GM12878 (cell line): ENCODE results near the gene TRIB2. TPM values are rescaled to one million over a fixed set of nuclear protein-coding genes. Genes with fewer than 3 reads are reported as not detected.

Source experiments
- ATAC-seq: fragments of 200-7000 bp; cut with Tn5 transposase; 3 replicates; pipeline ENCODE4 v1.9.1; 2020; ENCODE audit warnings: mild to moderate bottlenecking, moderate library complexity
- BruUV-seq: library from RNA; stranded (reverse); fragments of 400-500 nt; replicated peaks from 2 replicates; lab custom pipeline; 2021; lab: Mats Ljungman, UMichigan
- CTCF ChIA-PET: fragments of 300-600 bp; sonication (Branson Sonifier 250); formaldehyde crosslinking; extraction: SDS; loops from one replicate; lab custom pipeline; 2021; ENCODE audit warnings: inconsistent platforms; lab: Yijun Ruan, JAX
- POLR2A ChIA-PET: fragments of 350-600 bp; formaldehyde crosslinking; extraction: SDS; loops from one replicate; lab custom pipeline; 2021; ENCODE audit warnings: inconsistent platforms; lab: Charles Lee
- RAD21 ChIA-PET: fragments of 300-600 bp; sonication (Branson Sonifier 250); formaldehyde crosslinking; loops from one replicate; lab custom pipeline; 2023; ENCODE audit warnings: antibody characterized with exemption; ENCODE audit not compliant: unreplicated experiment; lab: Charles Lee
- SMC1A ChIA-PET: fragments of 300-600 bp; sonication (Branson Sonifier 250); formaldehyde crosslinking; loops from one replicate; lab custom pipeline; 2023; ENCODE audit not compliant: unreplicated experiment, uncharacterized antibody; lab: Charles Lee
- DNase-seq: peaks from one replicate; pipeline ENCODE4 v3.0.0-alpha.2; 2011; ENCODE audit warnings: low read depth, low spot score
- FAIRE-seq: peaks from 3 replicates; lab custom pipeline; 2011; peaks lifted over from hg19 to GRCh38; lab: Jason Lieb, UNC
- H2AFZ ChIP-seq: 2 replicates; pipeline ENCODE4 v1.6.0; 2011; ENCODE audit warnings: low read depth, low read length, control low read depth; ENCODE audit not compliant: control insufficient read depth
- H3K27ac ChIP-seq: 2 replicates; pipeline ENCODE4 v1.5.1; 2011; ENCODE audit warnings: control low read depth; ENCODE audit not compliant: control insufficient read depth, insufficient read depth
- H3K27me3 ChIP-seq, 2 experiments: replicated peaks in 1 of 2; 2 replicates each; pipeline versions ENCODE4 v1.6.0 to v1.6.1; 2011; ENCODE audit warnings: low read length in 1 of 2; ENCODE audit not compliant: control insufficient read depth in 2 of 2, insufficient read depth in 2 of 2
- H3K36me3 ChIP-seq, 2 experiments: 2 replicates each; pipeline ENCODE4 v1.5.1; 2011; ENCODE audit warnings: low read length in 1 of 2; ENCODE audit not compliant: control insufficient read depth in 2 of 2, insufficient read depth in 2 of 2
- H3K4me1 ChIP-seq: 2 replicates; pipeline ENCODE4 v1.6.1; 2011; ENCODE audit warnings: mild to moderate bottlenecking, low read length, moderate library complexity, mixed read lengths; ENCODE audit not compliant: control insufficient read depth, insufficient read depth
- H3K4me2 ChIP-seq: 2 replicates; pipeline ENCODE4 v1.6.0; 2011; ENCODE audit warnings: control low read depth; ENCODE audit not compliant: control insufficient read depth, insufficient read depth
- H3K4me3 ChIP-seq: fragments of 200-600 bp; sonication (generic); 2 replicates; pipeline ENCODE4 v1.5.1; 2016
- H3K79me2 ChIP-seq: 2 replicates; pipeline ENCODE4 v1.6.0; 2011; ENCODE audit warnings: low read length; ENCODE audit not compliant: control insufficient read depth, insufficient read depth
- H3K9ac ChIP-seq: 2 replicates; pipeline ENCODE4 v1.8.0; 2011; ENCODE audit warnings: low read length, control low read depth, mixed read lengths; ENCODE audit not compliant: control insufficient read depth, insufficient read depth
- H3K9me3 ChIP-seq: replicated peaks from 3 replicates; pipeline ENCODE4 v1.5.1; 2011; ENCODE audit warnings: mild to moderate bottlenecking, low read length; ENCODE audit not compliant: control insufficient read depth, insufficient read depth
- H4K20me1 ChIP-seq: 2 replicates; pipeline ENCODE4 v1.6.0; 2011; ENCODE audit not compliant: control insufficient read depth, insufficient read depth
- HCFC1 ChIP-seq: fragments of 150-350 bp; IDR thresholded peaks from 2 replicates; pipeline ENCODE4 v1.6.1; 2014; ENCODE audit warnings: low read length
- HDGF ChIP-seq: fragments of 450-650 bp; IDR thresholded peaks from 2 replicates; pipeline ENCODE4 v1.6.1; 2016; ENCODE audit warnings: antibody characterized with exemption
- JUNB ChIP-seq: IDR thresholded peaks from 2 replicates; pipeline ENCODE4 v1.6.1; 2016; ENCODE audit warnings: antibody characterized with exemption, mild to moderate bottlenecking
- NFYB ChIP-seq: IDR thresholded peaks from 2 replicates; pipeline ENCODE4 v1.6.1; 2011; ENCODE audit warnings: low read depth, mild to moderate bottlenecking, low read length, improper control_type of control experiment, moderate library complexity; ENCODE audit not compliant: insufficient read depth
- ZNF274 ChIP-seq: IDR thresholded peaks from one replicate; pipeline ENCODE4 v1.8.0; 2011; ENCODE audit not compliant: insufficient read length, insufficient read depth
- ZNF592 ChIP-seq: fragments of 450-650 bp; IDR thresholded peaks from 2 replicates; pipeline ENCODE4 v1.6.1; 2017; ENCODE audit warnings: mild to moderate bottlenecking, moderate library complexity
- WGBS: methylation state at CpG from one replicate; pipeline ENCODE4 v1.1.6; 2016; ENCODE audit warnings: low lambda C conversion rate; ENCODE audit not compliant: insufficient replicate concordance, insufficient coverage; ENCODE audit errors: missing lambda C conversion rate; 5-methylcytosine and 5-hydroxymethylcytosine counted together
- in situ Hi-C: fragments of 300-500 bp; cut with MboI; formaldehyde crosslinking; loops from 9 replicates; pipeline ENCODE4 v1.14.3; 2018; ENCODE audit warnings: mixed read lengths
- intact Hi-C: fragments of 100-400 bp; cut with micrococcal nuclease; formaldehyde crosslinking; loops from one replicate; pipeline ENCODE4 v1.14.2; 2022; ENCODE audit not compliant: unreplicated experiment
- polyA plus RNA-seq, 11 experiments: library from polyadenylated mRNA; depleted of rRNA in 4 of 11; unstranded in 6 of 11; stranded (reverse) in 5 of 11; fragments of >200 nt; fragmentation: Nextera tagmentation in 4 of 11; fragmentation: Illumina TruSeq in 1 of 11; extraction: Ambion mirVana in 4 of 11; extraction: Trizol in 1 of 11; gene quantifications; 1 replicate in 1 of 11; 2 replicates in 10 of 11; pipeline versions ENCODE4 v1.2.1 to v1.2.3, GENCODE V29; 2011 to 2016; ENCODE audit warnings: inconsistent platforms in 2 of 11, missing spikeins in 2 of 11, low read depth in 1 of 11
- total RNA-seq, 4 experiments: library from RNA; depleted of rRNA in 3 of 4; stranded (reverse); fragments of >200 nt in 3 of 4; fragmentation: Illumina TruSeq in 1 of 4; extraction: Trizol in 1 of 4; gene quantifications; 2 replicates each; pipeline versions ENCODE4 v1.2.1 to v1.2.3, GENCODE V29; 2013 to 2021
- TF ChIP-seq, protein P1 (sequence below): fragments of 450-650 bp; formaldehyde crosslinking; IDR thresholded peaks from 2 replicates; pipeline ENCODE4 v1.4.0; 2020; ENCODE audit warnings: mild to moderate bottlenecking, moderate library complexity
- TF ChIP-seq, protein P2 (sequence below): fragments of 450-650 bp; IDR thresholded peaks from 2 replicates; pipeline ENCODE4 v1.6.1; 2016; ENCODE audit warnings: mild to moderate bottlenecking
- TF ChIP-seq, protein P3 (sequence below): IDR thresholded peaks from 2 replicates; pipeline ENCODE4 v1.6.1; 2012; ENCODE audit warnings: improper control_type of control experiment, low read depth, low read length; ENCODE audit not compliant: insufficient replicate concordance

TRIB2 gene
- total and polyA plus RNA-seq, 10 of the 15 experiments (the other 5 are each of a cell fraction or from before 2014, with no cell fraction given) = 1.6 to 9.2 (median 5.2) TPM

DNA sequence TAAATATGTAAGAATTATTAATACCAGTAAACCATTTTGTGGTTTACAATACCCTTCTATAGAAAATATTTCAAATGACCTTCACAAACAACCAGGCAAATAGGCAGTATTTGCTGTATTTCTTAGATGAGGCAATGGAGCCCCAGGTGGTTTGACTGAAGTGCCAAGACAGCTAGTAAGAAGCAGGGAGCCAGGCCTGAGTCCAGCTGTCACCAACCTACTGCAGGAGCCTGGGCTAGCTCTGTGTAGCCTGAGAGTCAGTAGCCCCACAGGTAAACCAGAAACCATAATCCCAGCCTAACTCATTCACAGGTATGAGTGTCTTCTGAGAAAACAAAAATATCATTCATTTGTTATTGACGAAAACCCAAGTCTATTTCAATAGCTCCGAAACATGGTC, 45.6 kb downstream of the TRIB2 start:
- Histone ChIP-seq H4K20me1 (no peaks in the 10 kb centered on the region; the same call in 1 of the 2 replicates), H3K79me2 (no peaks in the 10 kb centered on the region), H3K27ac (no peak overlapping the region), H2AFZ (no peak overlapping the region), H3K9me3 (no peaks in the 10 kb centered on the region; the same call in 2 of the 3 replicates), H3K4me2 (no peak overlapping the region), H3K36me3 (no peaks in the 10 kb centered on the region), H3K4me3 (no peak overlapping the region), H3K9ac (no peak overlapping the region), H3K4me1 (no peaks in the 10 kb centered on the region), H3K27me3 (no peaks in the 10 kb centered on the region; a peak in 3 of 4 replicates)
- in situ Hi-C loops = no loop called here
- intact Hi-C loops = no loop called here
- CTCF ChIA-PET = interaction anchor here (0.6 kb wide), 1 partner anchor 485 kb away, joined by 3 read pairs; no protein-coding TSS in a partner anchor
- 88% methylated on average over 2 of the region's 2 CpGs for WGBS
- no TSS peak for BruUV-seq
- RAD21 ChIA-PET = no interaction called here
- SMC1A ChIA-PET = interaction anchor here (1.5 kb wide), 1 partner anchor 15 kb away, joined by 4 read pairs; no protein-coding TSS in a partner anchor
- FAIRE-seq = no peak
- no peak for DNase-seq
- POLR2A ChIA-PET = no interaction called here
- ATAC-seq = no peak
- no peak for TF ChIP-seq HCFC1
- TF ChIP-seq ZNF592 = no peak
- TF ChIP-seq ZNF274 = no peak
- TF ChIP-seq HDGF = no peak
- no peak for TF ChIP-seq NFYB
- TF ChIP-seq, protein P1, sequence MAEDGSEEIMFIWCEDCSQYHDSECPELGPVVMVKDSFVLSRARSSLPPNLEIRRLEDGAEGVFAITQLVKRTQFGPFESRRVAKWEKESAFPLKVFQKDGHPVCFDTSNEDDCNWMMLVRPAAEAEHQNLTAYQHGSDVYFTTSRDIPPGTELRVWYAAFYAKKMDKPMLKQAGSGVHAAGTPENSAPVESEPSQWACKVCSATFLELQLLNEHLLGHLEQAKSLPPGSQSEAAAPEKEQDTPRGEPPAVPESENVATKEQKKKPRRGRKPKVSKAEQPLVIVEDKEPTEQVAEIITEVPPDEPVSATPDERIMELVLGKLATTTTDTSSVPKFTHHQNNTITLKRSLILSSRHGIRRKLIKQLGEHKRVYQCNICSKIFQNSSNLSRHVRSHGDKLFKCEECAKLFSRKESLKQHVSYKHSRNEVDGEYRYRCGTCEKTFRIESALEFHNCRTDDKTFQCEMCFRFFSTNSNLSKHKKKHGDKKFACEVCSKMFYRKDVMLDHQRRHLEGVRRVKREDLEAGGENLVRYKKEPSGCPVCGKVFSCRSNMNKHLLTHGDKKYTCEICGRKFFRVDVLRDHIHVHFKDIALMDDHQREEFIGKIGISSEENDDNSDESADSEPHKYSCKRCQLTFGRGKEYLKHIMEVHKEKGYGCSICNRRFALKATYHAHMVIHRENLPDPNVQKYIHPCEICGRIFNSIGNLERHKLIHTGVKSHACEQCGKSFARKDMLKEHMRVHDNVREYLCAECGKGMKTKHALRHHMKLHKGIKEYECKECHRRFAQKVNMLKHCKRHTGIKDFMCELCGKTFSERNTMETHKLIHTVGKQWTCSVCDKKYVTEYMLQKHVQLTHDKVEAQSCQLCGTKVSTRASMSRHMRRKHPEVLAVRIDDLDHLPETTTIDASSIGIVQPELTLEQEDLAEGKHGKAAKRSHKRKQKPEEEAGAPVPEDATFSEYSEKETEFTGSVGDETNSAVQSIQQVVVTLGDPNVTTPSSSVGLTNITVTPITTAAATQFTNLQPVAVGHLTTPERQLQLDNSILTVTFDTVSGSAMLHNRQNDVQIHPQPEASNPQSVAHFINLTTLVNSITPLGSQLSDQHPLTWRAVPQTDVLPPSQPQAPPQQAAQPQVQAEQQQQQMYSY = no peak
- TF ChIP-seq JUNB = no peak
- TF ChIP-seq, protein P2, sequence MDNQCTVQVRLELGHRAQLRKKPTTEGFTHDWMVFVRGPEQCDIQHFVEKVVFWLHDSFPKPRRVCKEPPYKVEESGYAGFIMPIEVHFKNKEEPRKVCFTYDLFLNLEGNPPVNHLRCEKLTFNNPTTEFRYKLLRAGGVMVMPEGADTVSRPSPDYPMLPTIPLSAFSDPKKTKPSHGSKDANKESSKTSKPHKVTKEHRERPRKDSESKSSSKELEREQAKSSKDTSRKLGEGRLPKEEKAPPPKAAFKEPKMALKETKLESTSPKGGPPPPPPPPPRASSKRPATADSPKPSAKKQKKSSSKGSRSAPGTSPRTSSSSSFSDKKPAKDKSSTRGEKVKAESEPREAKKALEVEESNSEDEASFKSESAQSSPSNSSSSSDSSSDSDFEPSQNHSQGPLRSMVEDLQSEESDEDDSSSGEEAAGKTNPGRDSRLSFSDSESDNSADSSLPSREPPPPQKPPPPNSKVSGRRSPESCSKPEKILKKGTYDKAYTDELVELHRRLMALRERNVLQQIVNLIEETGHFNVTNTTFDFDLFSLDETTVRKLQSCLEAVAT = no peak
- TF ChIP-seq, protein P3, sequence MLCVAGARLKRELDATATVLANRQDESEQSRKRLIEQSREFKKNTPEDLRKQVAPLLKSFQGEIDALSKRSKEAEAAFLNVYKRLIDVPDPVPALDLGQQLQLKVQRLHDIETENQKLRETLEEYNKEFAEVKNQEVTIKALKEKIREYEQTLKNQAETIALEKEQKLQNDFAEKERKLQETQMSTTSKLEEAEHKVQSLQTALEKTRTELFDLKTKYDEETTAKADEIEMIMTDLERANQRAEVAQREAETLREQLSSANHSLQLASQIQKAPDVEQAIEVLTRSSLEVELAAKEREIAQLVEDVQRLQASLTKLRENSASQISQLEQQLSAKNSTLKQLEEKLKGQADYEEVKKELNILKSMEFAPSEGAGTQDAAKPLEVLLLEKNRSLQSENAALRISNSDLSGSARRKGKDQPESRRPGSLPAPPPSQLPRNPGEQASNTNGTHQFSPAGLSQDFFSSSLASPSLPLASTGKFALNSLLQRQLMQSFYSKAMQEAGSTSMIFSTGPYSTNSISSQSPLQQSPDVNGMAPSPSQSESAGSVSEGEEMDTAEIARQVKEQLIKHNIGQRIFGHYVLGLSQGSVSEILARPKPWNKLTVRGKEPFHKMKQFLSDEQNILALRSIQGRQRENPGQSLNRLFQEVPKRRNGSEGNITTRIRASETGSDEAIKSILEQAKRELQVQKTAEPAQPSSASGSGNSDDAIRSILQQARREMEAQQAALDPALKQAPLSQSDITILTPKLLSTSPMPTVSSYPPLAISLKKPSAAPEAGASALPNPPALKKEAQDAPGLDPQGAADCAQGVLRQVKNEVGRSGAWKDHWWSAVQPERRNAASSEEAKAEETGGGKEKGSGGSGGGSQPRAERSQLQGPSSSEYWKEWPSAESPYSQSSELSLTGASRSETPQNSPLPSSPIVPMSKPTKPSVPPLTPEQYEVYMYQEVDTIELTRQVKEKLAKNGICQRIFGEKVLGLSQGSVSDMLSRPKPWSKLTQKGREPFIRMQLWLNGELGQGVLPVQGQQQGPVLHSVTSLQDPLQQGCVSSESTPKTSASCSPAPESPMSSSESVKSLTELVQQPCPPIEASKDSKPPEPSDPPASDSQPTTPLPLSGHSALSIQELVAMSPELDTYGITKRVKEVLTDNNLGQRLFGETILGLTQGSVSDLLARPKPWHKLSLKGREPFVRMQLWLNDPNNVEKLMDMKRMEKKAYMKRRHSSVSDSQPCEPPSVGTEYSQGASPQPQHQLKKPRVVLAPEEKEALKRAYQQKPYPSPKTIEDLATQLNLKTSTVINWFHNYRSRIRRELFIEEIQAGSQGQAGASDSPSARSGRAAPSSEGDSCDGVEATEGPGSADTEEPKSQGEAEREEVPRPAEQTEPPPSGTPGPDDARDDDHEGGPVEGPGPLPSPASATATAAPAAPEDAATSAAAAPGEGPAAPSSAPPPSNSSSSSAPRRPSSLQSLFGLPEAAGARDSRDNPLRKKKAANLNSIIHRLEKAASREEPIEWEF = no peak
